ENCODE data around the gene MXRA8. TPM values are rescaled to one million over a fixed set of nuclear protein-coding genes. Genes with fewer than 3 reads are reported as not detected.
A peak's percentile ranks its signal among the peaks of the same experiment; 100 is the strongest.

Gene MXRA8
- total and polyA plus RNA-seq, 2 donors from 2014 or later: 26.0 to 64.7 TPM

DNA sequence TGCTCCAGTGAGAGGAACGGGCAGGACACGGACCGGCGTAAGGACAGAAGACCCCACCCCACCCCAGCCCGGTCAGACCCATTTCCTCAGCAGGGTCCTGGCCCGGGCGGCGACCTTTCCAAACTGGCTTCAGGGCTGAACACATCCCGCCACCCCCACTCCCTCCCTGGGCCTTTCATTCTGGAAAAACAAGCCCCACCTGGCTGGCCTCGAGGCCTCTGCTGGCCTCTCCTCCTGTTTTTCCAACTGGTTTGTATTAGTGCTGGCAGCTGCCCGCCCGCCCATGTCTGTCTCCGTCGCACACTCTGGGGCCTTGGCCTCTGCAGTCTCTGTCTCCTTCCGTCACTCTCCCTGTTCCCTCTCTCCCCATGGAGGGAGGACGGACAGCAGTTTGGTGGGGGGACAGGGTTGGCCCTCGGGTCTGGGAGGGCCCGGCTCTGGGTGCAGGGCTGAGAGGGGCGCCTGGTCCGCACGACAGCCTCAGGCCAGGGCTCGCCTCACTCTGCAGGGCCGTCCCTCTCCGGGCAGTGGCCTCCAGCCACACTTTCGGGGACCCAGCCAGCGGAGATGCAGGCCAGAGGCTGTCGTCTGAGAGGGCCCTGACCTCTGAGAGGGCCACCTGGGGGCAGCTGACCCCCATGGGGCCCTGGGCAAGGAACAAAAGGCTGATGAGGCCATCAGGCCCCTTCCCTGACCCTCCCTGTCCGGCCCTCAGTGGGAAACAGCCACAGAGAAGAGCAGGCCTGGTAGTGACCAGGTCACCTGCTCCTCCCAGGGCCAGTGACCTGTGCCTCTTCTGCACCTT, 1.5 kb upstream of the MXRA8 start:
- peak; percentile 79 to 88 (median 81) for DNase-seq
- no peaks in the 10 kb centered on the region for H3K36me3 ChIP-seq (ENCODE audit: control insufficient read depth in 2 of 3, insufficient read depth in 3 of 3, low read length in 3 of 3)
- peak overlapping the region; percentile 23 to 32 for H3K27ac ChIP-seq (ENCODE audit: low read depth in 2 of 2, low read length in 2 of 2)
- intact Hi-C loops (cut with DNase I): no loop called here
- H3K27me3 ChIP-seq (ENCODE audit: control insufficient read depth, insufficient read depth, low read length): no peaks in the 10 kb centered on the region
- no peaks in the 10 kb centered on the region for H3K9me3 ChIP-seq (ENCODE audit: control insufficient read depth in 2 of 3, insufficient read depth in 1 of 3, low read length in 3 of 3)
- no peak overlapping the region for H3K4me3 ChIP-seq (ENCODE audit: low read length in 3 of 3)
- TF ChIP-seq, protein P1, sequence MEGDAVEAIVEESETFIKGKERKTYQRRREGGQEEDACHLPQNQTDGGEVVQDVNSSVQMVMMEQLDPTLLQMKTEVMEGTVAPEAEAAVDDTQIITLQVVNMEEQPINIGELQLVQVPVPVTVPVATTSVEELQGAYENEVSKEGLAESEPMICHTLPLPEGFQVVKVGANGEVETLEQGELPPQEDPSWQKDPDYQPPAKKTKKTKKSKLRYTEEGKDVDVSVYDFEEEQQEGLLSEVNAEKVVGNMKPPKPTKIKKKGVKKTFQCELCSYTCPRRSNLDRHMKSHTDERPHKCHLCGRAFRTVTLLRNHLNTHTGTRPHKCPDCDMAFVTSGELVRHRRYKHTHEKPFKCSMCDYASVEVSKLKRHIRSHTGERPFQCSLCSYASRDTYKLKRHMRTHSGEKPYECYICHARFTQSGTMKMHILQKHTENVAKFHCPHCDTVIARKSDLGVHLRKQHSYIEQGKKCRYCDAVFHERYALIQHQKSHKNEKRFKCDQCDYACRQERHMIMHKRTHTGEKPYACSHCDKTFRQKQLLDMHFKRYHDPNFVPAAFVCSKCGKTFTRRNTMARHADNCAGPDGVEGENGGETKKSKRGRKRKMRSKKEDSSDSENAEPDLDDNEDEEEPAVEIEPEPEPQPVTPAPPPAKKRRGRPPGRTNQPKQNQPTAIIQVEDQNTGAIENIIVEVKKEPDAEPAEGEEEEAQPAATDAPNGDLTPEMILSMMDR (IDR thresholded peaks at IDR 0.05; ENCODE audit: borderline replicate concordance, extremely low read depth, insufficient read depth): no peak
- H3K9ac ChIP-seq (ENCODE audit: low read length in 3 of 3): no peak overlapping the region
- no peak for FAIRE-seq
- peaks cover 0 to 21% (median 2%) of the 10 kb centered on the region in 3 donors for H3K4me1 ChIP-seq (ENCODE audit: control insufficient read depth in 2 of 3, insufficient read depth in 2 of 3, low read depth in 1 of 3, low read length in 3 of 3)

DNA sequence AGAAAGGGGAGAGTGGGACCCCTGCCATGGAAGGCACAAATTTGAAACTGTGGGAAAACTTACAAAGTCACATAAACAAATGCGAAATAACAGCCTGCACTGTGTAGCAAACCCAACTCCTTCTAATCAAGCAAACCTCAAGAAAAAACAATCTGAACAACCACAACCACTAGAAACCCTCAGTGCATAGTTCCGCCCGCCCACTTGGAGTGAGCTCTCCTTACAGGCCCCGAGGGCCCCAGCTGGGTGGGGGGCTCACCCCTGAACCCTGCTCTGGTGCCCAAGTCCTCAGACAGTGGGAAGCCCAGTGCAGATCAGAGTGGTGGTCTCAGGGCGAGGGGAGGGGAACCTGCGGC, 931 bp upstream of the MXRA8 start:
- FAIRE-seq (no peak), DNase-seq (peak in 1 of 5 donors; percentile 48)
- intact Hi-C loops (cut with DNase I): no loop called here
- H3K4me1 ChIP-seq (ENCODE audit: control insufficient read depth in 2 of 3, insufficient read depth in 2 of 3, low read depth in 1 of 3, low read length in 3 of 3): peaks cover 0 to 21% (median 2%) of the 10 kb centered on the region in 3 donors
- no peaks in the 10 kb centered on the region for H3K36me3 ChIP-seq (ENCODE audit: control insufficient read depth in 2 of 3, insufficient read depth in 3 of 3, low read length in 3 of 3)
- H3K9ac ChIP-seq (ENCODE audit: low read length in 3 of 3): no peak overlapping the region
- no peaks in the 10 kb centered on the region for H3K27me3 ChIP-seq (ENCODE audit: control insufficient read depth, insufficient read depth, low read length)
- peak overlapping the region in 1 of 2 donors; percentile 23 for H3K27ac ChIP-seq (ENCODE audit: low read depth in 2 of 2, low read length in 2 of 2)
- TF ChIP-seq, protein P1 (IDR thresholded peaks at IDR 0.05; ENCODE audit: borderline replicate concordance, extremely low read depth, insufficient read depth): no peak
- no peaks in the 10 kb centered on the region for H3K9me3 ChIP-seq (ENCODE audit: control insufficient read depth in 2 of 3, insufficient read depth in 1 of 3, low read length in 3 of 3)
- H3K4me3 ChIP-seq (ENCODE audit: low read length in 3 of 3): no peak overlapping the region

- Histone ChIP-seq H3K4me1 (ENCODE audit: control insufficient read depth in 2 of 3, insufficient read depth in 2 of 3, low read depth in 1 of 3, low read length in 3 of 3) (peaks cover 0 to 21% (median 2%) of the 10 kb centered on the region in 3 donors), H3K9ac (ENCODE audit: low read length in 3 of 3) (peak overlapping the region in 2 of 3 donors; percentile 11 to 26), H3K27ac (ENCODE audit: low read depth in 2 of 2, low read length in 2 of 2) (peak overlapping the region; percentile 69 to 83), H3K9me3 (ENCODE audit: control insufficient read depth in 2 of 3, insufficient read depth in 1 of 3, low read length in 3 of 3) (no peaks in the 10 kb centered on the region), H3K27me3 (ENCODE audit: control insufficient read depth, insufficient read depth, low read length) (no peaks in the 10 kb centered on the region), H3K4me3 (ENCODE audit: low read length in 3 of 3) (peak overlapping the region in 2 of 3 donors; percentile 55 to 57), H3K36me3 (ENCODE audit: control insufficient read depth in 2 of 3, insufficient read depth in 3 of 3, low read length in 3 of 3) (no peaks in the 10 kb centered on the region)
- DNase-seq (peak; percentile 68 to 81 (median 78)), FAIRE-seq (no peak)
- TF ChIP-seq, protein P1 (IDR thresholded peaks at IDR 0.05; ENCODE audit: borderline replicate concordance, extremely low read depth, insufficient read depth): no peak
- intact Hi-C loops (cut with DNase I): no loop called here
These were observed 403 bp downstream of the MXRA8 start for GRCh38 chr1:1357871-1358432.

All from kidney (tissue), 14 donors.